HG03135 (cell line): ENCODE results near the gene SH3PXD2A.

Experiments used
- ATAC-seq: cut with Tn5 transposase; IDR thresholded peaks from one replicate; pipeline ENCODE4 v1.9.1; 2021; ENCODE audit warnings: mild to moderate bottlenecking, moderate library complexity; ENCODE audit not compliant: unreplicated experiment

SH3PXD2A gene

GRCh38 chr10:103630156-103630555, 225.2 kb downstream of the SH3PXD2A start:
- ATAC-seq = no peak

- ATAC-seq = no peak
Observed at GRCh38 chr10:103629581-103629980, 225.8 kb downstream of the SH3PXD2A start.

DNA sequence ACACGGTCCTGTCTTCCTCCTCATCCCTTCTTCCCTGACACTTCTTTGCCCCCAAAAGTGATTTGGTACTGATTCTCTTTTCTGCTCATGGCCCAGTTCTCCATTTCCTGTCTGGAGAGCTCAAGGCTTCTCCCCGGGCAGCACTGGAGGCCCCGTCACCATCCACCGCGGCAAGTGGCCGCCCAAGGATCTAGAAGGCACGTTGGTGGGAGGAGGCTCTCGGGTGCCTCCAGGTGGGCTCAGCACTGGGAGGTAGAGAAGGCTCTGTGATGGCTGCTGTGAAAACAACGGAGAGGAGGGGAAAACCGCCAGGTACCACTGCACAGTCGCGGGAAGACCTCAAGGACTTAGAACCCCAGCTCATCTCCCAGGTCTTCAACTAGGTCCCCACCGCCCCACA, 227.5 kb downstream of the SH3PXD2A start:
- ATAC-seq = no peak

DNA sequence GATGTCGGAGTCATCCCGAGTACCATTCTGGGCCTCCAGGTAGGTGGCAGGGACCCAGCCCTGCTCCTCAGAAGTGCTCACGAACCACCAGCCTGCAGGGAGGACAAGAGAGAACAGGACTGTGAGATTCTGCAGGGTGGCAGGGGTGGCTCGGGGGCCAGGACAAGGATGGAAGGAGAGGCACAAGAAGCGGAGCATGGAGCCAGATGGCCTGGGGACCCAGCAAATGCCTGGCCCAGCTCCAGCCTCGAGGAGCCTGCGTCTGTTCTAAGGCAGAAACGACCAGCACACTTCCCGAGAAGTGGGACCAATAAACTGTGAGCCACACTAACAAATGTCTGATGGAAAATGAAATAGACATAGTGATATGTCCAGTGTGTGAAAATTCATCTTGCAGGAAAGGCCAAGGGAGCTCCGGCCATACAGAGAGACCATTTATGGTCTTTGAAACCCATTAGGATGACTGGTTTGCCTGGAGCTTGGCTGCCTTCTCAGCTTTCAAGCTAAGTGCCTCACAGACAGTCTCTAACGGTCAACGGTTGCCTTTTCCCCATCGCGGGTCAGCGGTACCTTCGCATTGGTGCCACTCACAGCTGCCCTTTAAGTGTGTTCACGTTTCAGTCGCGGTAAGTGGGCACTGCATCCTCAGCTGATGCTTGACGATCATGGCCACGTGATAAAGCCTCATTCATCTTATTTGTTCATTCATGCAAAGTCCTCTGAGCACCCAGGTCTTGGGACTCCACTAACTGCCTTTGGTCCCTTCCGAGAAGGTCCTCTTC, 228.1 kb downstream of the SH3PXD2A start:
- ATAC-seq = no peak

DNA sequence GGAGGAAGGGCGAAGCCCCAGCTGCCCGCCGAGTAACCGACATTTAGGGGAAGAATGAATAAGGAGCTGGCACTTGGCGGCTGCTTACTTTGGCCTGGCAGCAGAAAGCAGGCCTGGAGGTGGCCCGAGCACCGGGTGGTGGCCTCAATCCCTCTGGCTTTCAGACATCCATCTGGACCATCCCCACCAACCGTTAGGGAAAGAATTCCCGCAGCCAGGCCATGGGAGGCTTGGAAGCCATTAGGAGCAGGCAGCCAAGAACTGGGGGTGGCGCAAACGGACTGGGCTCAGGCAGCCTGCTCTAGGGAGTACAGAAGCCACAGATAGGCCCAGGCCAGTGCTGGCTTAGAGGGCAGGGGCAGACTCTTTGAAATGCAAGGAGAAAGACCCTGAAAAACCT, 229.2 kb downstream of the SH3PXD2A start:
- no peak for ATAC-seq

- no peak for ATAC-seq
Observed at GRCh38 chr10:103622935-103623574, 232.3 kb downstream of the SH3PXD2A start.

DNA sequence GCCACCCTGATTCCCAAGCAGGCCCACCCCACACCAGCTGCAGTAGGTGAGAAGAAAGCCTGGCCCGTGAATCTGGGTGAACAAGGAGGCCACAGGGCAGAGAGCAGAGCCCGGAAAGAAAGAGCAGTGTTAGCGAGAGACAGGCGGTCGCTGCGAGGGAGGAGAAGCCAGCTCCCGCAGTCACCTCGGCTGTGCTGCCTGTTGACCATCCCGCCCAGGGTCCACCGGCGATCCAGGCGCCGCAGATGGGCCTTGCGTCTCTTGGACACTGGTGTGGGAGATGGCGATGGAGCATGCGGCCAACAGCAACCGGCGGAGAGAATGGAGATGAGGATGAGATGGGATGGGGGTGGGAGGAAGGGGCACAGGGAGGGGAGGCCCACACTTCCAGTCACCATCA, 233.1 kb downstream of the SH3PXD2A start:
- no peak for ATAC-seq

DNA sequence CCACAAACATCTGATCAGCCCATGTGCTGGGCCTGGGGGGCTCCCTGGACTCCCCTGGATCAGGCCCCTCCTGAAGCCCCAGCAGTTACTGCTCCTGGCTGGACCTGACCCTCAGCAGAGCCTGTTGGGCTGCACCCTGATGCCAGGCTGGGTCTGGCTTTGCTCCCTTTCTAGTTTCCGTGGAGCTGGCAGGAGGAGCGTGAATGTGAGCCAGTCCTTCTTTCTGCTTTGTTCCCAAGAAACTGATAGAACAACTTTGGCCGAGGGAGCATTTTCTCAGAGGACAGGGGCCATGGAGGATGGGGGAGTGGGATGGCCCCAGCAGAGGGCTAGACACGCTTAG, 233.6 kb downstream of the SH3PXD2A start:
- no peak for ATAC-seq

- ATAC-seq = no peak
Observed at GRCh38 chr10:103620891-103621782, 234.2 kb downstream of the SH3PXD2A start.

GRCh38 chr10:103620352-103620740, 235.0 kb downstream of the SH3PXD2A start:
- no peak for ATAC-seq

DNA sequence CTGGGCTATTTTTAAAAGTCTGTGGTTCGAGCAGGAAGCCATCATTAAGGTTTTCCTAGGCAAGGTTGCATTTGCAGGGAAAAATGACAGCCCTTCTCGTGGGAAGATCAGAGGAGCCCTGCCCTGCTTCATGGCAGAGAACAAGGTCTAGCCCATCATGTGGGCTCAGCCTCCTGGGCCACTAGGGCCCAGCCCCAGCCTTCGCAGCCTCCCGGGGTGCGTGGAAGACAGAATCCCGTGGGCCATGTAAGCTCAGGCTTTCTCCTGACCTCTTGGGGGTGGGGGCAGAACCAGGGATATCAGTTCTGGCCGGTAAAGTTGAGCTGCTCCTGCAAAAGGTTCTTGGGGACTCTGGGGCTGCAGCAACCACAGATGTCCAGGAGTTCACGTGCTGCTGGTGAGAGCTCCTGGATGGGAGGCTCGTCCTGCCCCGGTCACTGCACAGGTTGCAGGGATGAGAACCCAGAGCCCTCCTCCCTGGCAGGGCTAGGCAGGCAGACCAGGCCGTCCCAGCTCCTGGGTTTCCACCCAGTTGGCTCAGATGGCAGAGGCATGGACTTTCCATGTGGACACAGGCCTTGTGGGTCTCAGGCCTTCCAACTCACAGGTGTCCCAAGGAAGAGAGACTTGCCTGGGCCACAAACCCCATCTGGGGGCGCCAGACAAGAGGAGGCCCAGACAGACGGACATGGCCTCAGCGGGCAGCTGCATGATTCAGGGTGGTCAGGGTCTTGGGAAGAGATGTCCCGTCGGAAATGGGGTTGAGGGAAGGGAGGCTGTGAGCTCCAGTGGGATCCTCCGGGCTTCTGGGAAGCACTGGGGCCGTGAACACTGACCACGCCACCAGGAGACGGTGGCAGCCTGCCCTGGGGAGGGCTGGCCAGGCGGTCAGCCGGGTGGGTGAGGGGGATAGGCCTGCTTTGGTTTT, 235.7 kb downstream of the SH3PXD2A start:
- ATAC-seq = no peak

GRCh38 chr10:103618575-103619423, 236.6 kb downstream of the SH3PXD2A start:
- no peak for ATAC-seq

GRCh38 chr10:103617602-103618385, 237.6 kb downstream of the SH3PXD2A start:
- no peak for ATAC-seq

DNA sequence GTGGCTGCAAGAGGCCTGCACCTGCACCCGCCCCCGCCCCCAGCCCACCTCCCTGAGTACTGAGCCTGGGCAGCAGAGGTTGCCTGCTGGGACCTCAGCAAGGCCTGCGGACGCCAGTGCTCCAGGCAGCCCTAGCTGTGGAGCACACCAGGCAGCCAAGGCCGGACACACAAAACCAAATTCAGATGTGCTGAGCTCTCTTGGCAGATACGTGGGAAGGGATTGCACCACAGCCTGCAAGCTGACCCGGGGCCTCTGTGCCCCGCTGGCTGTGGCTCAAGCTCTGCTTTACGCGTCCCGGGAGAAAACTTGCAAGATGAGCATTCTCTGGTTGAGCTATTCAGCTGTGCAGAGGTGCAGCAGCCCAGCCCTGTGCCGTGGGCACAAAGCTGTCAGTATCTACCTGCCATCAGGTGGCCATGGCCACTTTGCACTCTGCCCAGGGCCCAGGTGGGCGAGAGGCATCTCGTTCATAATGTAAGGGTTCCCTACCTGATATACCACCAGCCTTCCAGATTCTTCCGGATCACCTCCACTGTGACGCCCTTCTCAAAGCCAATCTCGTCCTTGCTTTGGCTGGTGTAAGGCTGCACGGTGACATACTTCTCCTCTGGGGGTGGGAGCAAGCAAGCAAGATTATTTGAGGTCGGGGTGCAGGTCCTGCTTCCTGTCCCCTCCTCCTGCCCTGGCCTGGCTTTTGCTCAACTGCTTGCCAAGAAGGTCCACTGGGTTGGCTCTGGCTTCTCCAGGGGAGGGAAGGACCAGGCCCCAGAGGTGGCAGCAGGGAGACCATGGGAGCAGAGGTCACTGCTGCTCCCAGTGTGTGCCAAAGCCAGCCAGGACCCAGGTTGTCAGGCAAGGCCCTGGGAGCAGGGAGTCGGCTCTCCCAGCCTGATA, 238.4 kb downstream of the SH3PXD2A start:
- ATAC-seq = no peak

DNA sequence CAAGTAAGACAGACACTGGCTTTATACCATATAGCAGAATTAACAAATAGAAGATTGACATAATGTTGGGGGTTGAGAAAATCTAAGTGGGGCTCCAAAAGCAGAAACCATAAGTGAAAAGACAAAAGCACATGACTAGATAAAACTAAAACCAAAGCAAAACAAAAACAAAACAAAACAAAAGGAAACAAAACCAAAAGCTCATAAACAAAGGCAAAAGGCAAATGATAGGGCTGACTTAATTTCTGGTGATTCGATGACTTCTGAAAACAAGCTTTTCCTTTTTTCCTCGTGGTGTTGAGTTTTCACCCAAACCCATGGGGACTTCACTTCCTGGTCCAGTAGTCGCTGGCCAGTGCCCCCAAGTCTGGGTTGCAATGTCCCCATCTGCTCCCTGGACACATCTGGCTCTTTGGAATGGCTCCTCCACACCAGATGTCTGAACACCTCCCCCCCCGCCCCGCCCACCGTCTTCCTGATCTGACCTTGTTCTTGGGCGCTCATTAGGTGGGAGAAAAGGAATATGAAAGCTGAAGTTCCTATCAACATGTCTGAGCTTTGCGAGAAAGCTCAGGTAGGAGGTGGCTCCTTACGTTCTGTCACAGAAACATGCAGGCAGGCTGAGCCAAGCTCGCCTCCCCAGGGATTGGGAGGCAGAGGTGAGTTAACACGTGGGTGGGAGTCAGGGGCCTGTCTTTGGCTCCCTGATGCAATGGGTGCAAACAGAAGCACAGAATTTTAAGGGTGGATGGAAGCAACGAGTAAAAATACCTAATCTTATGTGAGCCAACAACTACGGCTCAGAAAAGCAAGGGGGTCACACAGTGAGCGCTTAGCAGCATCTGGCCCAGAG, 240.8 kb downstream of the SH3PXD2A start:
- no peak for ATAC-seq

GRCh38 chr10:103613616-103614015, 241.8 kb downstream of the SH3PXD2A start:
- ATAC-seq = no peak
